ENCODE data around the gene EPRS1.
A peak's percentile ranks its signal among the peaks of the same experiment; 100 is the strongest.
"Not testable (repeated sequence)": the region's sequence is repeated elsewhere in the genome, so short reads cannot be mapped to it uniquely, and the experiment has no call there.

EPRS1 gene

DNA sequence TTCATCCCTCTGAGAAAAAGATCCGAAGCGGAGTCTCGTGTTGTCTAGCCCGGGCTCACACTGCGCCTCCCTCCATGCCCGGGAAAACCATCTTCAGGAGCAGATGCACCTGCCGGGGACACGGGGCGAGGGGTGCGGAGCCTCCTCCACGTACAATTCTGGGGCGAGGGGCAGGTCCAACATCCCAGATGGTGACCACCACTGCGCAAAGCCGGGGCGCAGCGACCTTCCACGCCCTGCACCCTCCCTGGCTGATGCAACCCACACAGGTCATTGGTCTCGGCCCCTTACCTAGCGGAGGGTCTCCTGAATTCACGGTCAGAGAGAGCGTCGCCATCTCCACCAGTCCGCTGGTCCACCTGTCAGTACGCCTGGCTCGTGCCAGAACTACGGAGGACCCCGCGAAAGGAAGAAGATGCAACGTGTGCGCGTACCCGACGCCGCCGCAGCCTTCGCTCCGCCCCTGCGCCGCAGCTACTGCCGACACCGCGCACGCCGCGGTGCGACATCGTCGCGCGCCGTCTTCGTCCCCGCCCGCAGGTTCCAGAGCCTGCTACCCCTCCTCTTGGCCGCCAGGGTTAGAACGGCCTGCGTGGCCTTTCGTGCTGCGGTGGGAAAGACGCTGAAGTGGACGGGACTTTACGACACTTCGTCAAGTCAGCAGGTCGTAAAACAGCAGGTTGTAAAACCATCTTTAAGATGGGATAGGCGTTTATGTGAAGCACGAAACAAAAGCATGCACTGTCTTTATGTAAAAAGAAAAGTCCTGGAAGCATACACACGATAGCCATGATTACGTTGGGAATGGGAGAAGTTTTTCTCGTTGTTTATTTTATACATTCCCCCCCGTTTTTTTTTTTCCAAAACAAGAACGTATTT is at the start of gene EPRS1:
TSS of gene EPRS1 (minus strand) at position 454 of the 879 bp plus-strand sequence. CDS start at position 337, 117 bp downstream.
- DNase-seq (ENCODE audit: low read depth in 2 of 2), result peak; percentile 96

DNA sequence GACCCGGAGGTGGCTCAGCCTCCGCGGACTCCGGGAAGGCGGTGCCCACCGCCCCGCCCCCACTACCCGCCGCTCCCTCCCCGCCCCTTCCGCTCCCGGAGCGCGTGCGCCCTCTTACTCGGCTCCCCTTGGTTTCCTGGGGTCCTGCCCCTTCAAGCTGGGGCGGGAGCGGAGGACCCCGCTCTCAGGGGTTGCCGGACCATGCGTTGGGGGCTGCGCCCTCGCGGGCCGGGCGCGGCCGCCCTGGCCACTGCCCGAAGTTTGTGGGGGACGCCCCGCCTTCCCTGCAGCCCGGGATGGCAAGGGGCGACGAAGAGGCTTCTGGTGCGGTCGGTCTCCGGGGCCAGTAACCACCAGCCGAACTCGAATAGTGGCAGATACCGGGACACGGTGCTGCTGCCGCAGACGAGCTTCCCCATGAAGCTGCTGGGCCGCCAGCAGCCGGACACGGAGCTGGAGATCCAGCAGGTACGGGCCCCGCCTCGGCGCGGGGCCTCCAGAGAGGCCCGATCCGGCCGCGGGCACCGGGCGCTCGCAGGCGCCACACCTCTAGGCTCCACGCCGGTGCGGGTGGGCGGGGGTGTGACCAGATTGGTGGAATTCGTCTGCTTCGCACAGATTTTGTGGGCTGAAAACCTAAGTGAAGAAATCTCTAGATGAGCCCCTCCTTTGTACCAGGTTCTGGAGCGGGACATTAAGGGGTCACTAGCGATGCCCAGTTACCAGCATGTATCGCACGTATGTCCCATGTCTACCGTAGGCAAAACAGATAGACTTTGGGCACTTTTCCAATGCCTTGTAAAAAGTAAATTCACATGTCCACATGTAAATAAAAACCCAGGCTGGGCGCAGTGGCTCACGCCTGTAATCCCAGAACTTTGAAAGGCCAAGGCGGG is 48.0 kb upstream of the EPRS1 start, which contains the start of gene IARS2:
TSS of gene IARS2 (plus strand) at position 117 of the 896 bp plus-strand sequence. CDS start at position 202, 85 bp downstream.
- peak; percentile 48 to 54 for DNase-seq (ENCODE audit: low read depth in 2 of 2)

DNA sequence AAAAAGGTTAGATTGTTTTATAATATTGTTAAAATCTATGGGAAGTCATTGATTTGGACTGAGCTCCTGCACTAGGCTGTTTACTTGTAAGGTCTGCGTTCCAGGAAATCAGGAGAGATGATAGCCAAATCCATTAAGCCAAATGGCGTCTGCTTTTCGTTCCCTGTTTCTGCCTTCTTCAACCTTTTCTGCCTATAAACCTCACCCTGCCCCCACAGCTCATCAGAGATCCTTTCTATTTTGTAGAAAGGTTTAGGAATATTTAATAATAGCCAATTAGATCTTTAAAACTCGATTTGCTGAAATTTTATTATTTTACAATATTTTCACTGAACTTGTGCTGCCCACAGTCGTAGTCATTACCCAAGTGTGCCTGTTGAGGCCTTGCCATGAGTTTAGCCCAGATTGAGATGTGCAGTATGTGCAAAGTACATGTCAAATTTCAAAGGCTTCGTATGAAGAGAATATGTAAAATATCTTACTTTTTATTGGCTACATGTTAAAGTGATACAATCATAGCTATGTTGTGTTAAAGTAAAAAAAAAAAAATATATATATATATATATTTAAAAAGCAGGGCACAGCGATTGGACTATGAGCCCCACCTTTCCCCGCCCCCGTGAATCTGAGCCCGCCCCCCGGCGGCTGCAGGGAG is 47.2 kb upstream of the EPRS1 start:
- DNase-seq (ENCODE audit: low read depth in 2 of 2), result no peak

DNA sequence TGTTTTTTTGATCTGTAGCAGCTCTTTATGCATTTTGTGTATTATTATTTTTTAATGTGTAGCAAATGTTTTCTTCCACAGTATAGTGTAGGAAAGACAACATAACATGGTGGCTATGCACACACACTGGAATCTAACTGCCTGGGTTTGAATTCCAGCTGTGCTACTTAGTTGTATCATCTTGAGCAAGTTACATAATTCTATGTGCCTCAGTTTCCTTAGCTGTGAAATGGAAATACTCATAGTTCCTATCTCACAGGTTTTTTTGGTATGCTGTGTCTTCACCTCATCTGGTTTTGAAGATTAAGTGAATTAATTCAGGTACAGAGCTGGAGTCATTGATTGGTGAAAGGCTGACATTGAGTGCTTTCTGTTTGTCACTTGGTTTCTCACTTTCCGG is 46.4 kb upstream of the EPRS1 start:
- DNase-seq (ENCODE audit: low read depth in 2 of 2), result no peak

DNA sequence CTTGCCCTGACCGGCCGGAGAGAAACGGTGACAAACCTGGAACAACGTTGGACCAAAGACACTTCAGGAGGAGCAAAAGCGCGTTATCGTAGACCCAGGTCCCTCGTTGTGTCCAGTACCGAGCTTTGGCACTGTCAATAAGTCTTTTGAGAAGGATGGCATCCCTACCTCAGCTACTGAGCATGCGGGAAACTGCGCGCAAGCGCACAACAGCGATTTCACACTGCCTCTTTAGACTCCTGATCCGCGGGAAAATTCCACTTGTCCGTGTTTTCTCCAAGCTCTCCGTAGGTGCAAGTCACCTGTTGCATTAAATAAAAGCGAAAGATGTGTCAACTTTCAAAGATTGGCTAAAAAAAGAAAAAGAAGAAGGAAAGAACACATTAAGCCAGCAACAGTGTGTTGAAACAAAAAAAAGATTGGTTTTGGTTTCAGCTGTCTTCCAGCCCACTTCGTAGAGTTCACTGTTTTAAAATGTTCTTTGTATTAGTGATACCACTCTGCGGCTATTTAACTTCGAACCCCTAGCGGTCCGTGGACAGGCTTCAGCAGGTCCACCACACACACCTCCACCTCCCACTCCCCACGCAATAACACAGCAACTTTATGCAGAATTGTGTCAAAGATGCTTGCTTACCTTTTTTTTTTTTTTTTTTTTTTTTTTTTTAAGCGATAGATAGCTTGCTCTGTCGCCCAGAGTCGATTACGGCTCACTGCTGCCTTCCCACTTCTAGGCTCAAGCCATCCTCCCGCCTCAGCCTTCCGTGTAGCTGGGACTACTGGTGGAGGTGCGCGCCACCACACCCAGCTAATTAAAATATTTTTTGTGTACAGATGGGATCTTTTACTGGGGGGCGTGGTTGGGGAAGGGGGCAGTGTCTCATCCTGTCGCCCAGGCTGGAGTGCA is 43.6 kb upstream of the EPRS1 start, which contains the start of gene BPNT1:
TSS of gene BPNT1 (minus strand) at position 139 of the 907 bp plus-strand sequence. CDS start 9,942 bp downstream, outside the sequence.
- DNase-seq (ENCODE audit: low read depth in 2 of 2), result peak; percentile 73 to 75

DNA sequence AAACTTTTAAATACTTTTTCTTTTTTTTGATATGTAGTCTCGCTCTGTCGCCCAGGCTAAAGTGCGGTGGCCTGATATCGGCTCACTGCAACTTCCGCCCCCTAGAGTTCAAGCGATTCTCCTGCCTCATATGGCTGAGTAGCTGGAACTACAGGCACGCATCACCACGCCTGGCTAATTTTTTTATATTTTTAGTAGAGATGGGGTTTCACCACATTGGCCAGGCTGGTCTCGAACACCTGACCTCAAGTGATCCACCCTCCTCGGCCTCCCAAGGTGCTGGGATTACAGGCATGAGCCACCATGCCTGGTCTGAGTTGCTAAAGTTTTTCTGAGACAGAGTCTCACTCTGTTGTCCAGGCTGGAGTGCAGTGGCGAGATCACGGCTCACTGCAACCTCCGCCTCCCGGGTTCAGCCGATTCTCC is 40.0 kb upstream of the EPRS1 start:
- not testable (repeated sequence) for DNase-seq (ENCODE audit: low read depth in 2 of 2)

DNA sequence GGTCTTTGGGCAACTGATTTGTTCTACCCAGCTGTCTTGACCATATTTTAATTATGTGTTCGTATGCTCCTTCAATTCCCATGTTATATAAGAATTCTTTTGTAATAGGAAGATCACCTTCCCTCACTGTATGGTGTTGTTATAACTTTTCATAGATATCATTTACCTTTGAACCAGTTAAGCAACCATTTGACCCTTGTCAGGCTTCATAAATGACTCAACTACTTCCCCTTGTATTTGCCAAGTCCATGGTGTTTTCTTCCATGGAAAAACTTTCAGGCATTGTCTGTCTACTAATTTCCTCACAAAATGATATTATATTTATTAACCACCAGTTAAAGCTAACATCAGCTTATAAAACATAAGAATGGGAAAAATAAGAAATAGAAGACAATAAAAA is 38.2 kb upstream of the EPRS1 start:
- DNase-seq (ENCODE audit: low read depth in 2 of 2), result no peak

DNA sequence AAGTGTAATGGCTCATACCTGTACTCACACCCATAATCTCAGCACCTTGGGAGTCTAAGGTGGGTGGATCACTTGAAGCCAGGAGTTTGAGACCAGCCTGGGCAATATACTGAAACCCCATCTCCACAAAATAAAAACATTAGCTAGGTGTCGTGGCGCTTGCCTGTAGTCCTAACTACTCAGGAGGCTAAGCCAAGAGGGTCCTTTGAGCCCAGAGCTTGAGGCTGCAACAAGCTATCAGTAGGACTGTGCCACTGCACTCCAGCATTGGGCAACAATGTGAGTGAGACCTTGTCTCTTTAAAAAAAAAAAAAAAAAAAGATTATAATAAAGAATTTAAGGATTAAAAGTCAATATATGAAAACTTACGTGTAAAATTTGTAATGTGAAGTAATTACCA is 31.6 kb upstream of the EPRS1 start:
- DNase-seq (ENCODE audit: low read depth in 2 of 2), result no peak

DNA sequence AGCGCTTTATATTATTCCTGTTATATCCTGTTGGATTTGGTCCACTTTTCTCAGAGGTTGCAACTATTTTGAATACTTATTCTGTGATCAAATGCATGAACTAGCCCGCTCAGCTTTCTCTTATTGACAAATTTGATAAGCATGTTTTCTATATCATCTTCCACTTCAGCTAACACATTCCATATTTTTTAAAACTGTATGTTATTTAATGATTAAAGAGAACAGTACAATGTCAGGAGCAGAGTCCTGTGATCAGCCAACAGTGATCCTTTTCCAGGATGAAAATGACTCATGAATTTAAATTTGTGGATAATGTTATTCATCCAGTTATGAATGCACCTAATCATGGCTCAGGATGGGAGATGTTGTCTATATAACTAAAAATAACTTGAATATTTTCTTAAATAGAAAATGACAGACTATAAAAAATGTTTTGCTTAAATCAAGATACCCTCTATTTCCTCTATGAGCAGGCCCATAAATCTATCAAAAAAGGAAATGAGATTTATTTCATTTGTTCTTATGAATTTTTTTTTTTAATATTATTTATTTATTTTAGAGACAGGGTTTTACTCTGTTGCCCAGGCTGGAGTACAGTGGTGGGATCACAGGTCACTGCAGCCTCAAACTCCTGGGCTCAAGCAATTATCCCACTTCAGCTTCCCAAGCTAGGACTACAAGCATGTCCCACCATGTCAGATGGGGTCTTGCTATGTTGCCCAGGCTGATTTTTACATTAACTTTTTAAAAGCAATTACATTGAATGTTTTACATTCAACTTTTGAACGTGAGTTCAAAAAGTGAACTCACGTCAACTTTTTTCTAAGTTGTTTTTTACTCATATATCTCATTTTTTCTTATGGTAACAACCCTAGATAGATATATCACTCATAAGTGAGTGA is 30.8 kb upstream of the EPRS1 start:
- no peak for DNase-seq (ENCODE audit: low read depth in 2 of 2)

DNA sequence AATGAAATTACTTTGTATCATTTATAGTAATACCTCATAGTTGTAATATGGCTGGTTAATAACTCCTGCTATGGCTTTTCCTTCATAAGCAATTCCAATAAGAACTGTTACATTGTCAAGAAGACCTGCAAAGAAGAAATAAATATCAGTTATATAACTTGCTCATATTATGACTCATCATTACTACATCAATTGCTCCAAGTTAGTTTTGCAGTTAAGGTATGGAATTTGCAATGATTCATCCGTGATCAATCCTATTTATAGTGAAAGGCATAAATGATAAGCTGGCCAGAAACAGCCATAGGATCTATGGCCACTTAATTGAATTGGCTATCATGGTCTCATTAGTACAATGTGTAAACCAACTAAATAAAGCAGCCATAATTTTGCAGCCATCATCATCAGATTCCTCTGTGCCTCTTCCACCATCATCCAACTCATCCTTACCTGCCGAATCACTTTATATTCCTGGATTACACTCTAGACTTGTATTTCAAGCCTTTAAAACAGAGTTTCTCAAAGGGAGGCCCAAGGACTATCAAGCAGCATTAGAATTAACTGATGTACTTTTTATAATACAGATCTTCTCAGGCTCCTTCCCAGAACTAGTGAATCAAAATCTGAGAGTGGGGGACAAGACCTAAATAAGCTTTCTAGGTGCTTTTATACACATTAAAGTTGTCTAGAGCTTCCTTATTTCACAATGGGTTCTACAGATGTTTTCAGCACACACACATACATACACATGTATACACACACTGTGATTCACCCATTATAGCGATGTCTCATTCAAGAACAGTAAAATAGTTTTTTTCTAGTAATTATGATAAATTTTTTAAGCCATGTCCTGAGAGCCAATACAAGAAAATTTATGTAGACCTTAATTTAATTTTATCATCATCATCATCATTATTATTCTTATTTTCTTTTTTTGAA is 21.2 kb upstream of the EPRS1 start:
- peak; percentile 18 to 33 for DNase-seq (ENCODE audit: low read depth in 2 of 2)

DNA sequence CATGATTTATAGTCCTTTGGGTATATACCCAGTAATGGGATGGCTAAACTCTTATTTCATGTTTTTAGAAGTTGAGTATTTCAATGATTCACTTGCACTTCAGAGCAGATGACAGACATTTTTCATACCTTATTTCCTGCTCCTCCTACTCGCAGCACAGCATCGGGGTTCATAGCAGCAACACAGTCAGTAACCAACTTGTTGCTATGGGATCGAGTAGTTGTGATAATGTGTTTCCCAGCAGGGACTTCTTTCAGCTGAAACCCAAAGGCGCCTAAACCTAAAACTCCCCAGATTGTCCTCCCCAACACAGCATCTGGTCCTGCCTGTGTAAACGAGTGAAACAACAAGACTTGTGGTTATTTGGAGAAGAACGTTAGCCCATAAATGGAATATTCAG is 16.3 kb upstream of the EPRS1 start:
- DNase-seq (ENCODE audit: low read depth in 2 of 2), result no peak

DNA sequence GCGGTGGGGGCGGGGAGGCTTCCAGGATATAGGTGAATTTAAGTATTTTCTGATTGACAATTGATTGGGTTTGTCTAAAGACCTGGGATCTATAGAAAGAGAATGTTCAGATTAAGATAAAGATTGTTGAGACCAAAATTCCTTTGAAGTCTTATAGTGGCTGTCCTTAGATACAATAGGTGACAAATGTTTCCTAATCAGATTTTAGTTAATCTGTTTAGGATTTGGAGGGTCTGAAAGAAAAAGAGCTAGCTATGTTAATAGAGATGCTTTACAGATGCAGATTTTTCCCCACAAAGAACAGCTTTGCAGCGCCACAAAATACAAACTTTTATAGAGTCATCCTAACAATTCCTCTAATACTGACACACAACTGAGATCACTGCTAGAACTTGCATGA is 14.6 kb upstream of the EPRS1 start:
- no peak for DNase-seq (ENCODE audit: low read depth in 2 of 2)

DNA sequence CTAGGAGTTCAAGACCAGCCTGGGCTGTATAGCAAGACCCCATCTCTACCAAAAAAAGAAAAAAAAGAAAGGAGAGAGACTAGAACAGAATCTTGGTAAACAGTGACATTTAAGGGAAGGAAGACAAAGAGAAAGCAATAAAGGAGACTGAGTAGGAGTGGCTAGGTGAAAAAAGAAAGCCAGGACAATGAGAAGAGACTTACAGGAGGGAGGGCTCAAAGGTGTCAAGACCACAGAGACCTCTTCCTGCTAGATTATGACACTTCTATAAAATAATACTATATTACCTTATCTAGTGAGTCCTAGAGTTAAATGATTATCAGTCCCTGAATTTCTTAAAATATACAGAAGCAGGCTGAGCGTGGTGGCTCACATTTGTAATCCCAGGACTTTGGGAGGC is 10.1 kb upstream of the EPRS1 start:
- DNase-seq (ENCODE audit: low read depth in 2 of 2), result no peak

DNA sequence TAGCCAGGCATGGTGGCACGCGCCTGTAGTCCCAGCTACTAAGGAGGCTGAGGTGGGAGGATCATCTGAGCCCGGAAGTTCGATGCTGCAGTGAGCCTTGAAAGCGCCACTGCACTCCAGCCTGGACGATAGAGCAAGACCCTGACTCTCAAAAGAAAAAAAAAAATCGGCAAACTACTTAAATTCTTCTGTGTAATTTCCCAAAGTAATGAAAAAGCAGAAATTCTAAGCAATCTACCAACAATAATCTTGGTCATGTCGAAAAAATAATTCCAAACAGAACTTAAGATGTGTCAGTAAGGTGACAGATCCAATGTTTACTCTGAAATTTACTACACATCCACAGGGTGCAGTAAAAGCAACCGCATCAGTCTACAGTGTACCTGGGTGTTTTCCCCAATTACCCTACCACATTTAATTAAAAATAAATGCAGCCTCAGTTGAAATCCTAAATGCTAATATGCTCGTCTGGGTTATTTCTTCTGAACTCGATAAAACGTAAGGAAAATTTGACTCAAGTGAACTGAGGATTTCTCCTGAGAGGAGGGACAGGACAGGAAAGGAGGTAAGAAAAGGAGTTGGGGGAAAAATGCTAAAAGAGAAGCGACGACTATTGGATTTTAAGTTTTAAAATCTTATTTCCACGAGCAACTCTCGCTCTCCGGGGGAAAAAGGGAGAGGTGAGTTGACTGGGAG is 801 bp downstream of the EPRS1 start:
- DNase-seq (ENCODE audit: low read depth in 2 of 2), result no peak

DNA sequence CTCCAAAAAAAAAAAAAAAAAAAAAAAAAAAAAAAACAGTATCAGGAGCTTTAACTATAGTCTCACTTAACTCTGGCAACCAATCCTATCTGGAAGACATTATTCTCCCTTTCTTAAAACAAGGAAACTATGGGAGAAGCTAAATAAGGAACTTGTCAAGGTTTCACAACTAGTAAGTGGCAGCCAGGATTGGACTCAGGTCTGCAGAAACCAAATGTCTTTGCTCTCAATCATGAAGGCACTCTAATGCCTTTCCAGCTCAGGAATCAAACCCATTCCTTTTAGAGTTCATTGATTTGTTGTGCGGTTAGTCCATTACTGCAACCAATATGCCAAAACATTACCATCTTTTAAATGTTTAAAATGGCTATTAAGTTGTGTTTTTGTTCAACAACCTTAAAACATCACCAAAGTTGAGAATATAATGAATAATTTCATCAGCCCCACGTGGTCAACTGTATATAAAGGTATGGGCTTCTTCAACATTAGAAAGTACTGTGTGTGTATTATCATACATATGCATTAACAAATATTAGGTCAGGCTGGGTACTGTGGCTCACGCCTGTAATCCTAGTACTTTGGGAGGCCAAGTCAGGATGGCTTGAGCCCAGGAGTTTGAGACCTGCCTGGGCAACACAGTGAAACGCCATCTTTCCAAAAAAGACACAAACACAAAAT is 1.5 kb downstream of the EPRS1 start:
- no peak for DNase-seq (ENCODE audit: low read depth in 2 of 2)

DNA sequence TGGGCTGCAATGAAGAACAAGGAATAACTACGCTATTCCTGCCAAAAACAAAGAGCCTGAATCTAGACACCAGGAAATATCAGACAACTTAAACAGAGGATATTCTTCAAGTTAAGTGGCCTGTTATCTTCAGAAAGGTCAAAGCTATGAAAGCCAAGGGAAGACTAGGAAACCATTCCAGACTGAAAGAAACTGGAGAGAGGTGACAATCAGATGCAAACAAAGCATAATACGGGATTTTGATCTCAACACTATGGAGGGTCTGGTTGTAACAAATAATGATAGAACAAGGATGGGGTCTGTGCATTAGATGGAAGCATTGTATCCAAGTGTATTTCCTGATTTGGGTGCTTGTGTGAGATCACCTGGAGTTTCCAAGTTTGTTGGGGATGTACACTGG is 2.7 kb downstream of the EPRS1 start:
- no peak for DNase-seq (ENCODE audit: low read depth in 2 of 2)

DNA sequence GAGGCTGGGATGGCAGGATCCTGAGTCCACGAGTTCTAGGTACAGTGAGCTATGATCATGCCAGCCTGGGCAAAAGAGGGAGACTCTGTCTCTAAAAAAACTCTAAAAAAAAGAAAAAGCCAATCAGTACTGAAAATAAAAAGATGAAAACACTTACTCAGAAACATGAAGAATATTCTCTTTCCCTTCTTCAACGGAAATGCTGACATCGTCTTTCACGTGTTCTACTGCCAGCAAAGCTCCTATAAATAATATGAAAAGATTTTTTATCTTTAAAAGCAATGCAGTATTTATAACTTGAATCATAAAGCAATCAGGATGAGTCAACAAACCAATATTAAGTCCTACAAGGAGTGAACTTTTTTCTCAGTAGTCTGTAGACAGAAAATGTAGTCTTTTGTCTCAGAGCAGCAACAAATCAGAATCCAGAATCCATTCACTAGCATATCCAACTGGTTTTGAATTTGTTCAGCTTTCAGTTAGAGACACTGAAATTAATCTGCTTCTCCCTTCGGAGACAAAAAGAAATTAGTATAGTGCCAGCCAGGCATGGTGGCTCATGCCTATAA is 6.2 kb downstream of the EPRS1 start:
- DNase-seq (ENCODE audit: low read depth in 2 of 2), result no peak

Data from fibroblast of skin of left biceps (primary cell).